ENCODE data around the gene SCFD1.

The SCFD1 gene

GRCh38 chr14:30621940-30622830, at the start of gene SCFD1:
SCFD1 (plus strand) TSS chr14:30622319; CDS start chr14:30622339, 20 bp downstream.
- no peak for TF ChIP-seq EZH2phosphoT487 (conservative IDR thresholded peaks at IDR 0.05; ENCODE audit: low read length)
- TF ChIP-seq CTCF (IDR thresholded peaks at IDR 0.05; ENCODE audit: insufficient read depth, low read length, poor library complexity, severe bottlenecking), result no peak
- Histone ChIP-seq H2AFZ (ENCODE audit: low read depth, low read length, severe bottlenecking) (peak within 1 kb of the TSS; percentile 68), H3K9ac (ENCODE audit: low read length) (peak within 1 kb of the TSS; percentile 74), H3K4me2 (ENCODE audit: low read depth, low read length, poor library complexity, severe bottlenecking) (peak within 1 kb of the TSS; percentile 98), H3F3A (ENCODE audit: insufficient read depth) (peaks cover 24% of the 10 kb centered on the region), H3K36me3 (ENCODE audit: low read length) (peaks cover 4% of the 10 kb centered on the region), H3K27ac (ENCODE audit: low read depth, low read length) (peak within 1 kb of the TSS; percentile 73), H3K4me3 (ENCODE audit: insufficient read depth, low read length, poor library complexity, severe bottlenecking) (peak within 1 kb of the TSS; percentile 76), H4K20me1 (ENCODE audit: low read depth, low read length) (peaks cover 3% of the 10 kb centered on the region; the same call in 1 of the 2 replicates), H3K27me3 (ENCODE audit: low read length) (no peaks in the 10 kb centered on the region), H3K9me3 (ENCODE audit: insufficient read depth, low read length) (no peaks in the 10 kb centered on the region), H3K79me2 (ENCODE audit: insufficient read depth, low read length) (peaks cover 49% of the 10 kb centered on the region), H3K9me2 (replicated peaks; ENCODE audit: insufficient read depth, low read length) (no peaks in the 10 kb centered on the region)

- H3K27me3 ChIP-seq (ENCODE audit: low read length), result no peaks in the 10 kb centered on the region
Observed at GRCh38 chr14:30572771-30573170, 49.3 kb upstream of the SCFD1 start.

GRCh38 chr14:30573226-30573814, 48.8 kb upstream of the SCFD1 start:
- Histone ChIP-seq H3F3A (ENCODE audit: insufficient read depth) (0 out of 2 replicates have a peak, but pooled peaks cover 5% of the 10 kb centered on the region), H3K9me3 (ENCODE audit: insufficient read depth, low read length) (no peaks in the 10 kb centered on the region), H3K9ac (ENCODE audit: low read length) (no peak overlapping the region), H3K36me3 (ENCODE audit: low read length) (0 out of 2 replicates have a peak, but pooled peaks cover 3% of the 10 kb centered on the region), H3K4me3 (ENCODE audit: insufficient read depth, low read length, poor library complexity, severe bottlenecking) (no peak overlapping the region), H4K20me1 (ENCODE audit: low read depth, low read length) (peaks cover 16% of the 10 kb centered on the region; the same call in 1 of the 2 replicates), H3K27me3 (ENCODE audit: low read length) (no peaks in the 10 kb centered on the region), H2AFZ (ENCODE audit: low read depth, low read length, severe bottlenecking) (no peak overlapping the region), H3K9me2 (replicated peaks; ENCODE audit: insufficient read depth, low read length) (no peaks in the 10 kb centered on the region), H3K4me2 (ENCODE audit: low read depth, low read length, poor library complexity, severe bottlenecking) (no peak overlapping the region), H3K27ac (ENCODE audit: low read depth, low read length) (no peak overlapping the region), H3K79me2 (ENCODE audit: insufficient read depth, low read length) (peaks cover 100% of the 10 kb centered on the region)
- TF ChIP-seq EZH2phosphoT487 (conservative IDR thresholded peaks at IDR 0.05; ENCODE audit: low read length) (no peak), CTCF (IDR thresholded peaks at IDR 0.05; ENCODE audit: insufficient read depth, low read length, poor library complexity, severe bottlenecking) (no peak)

More at GRCh38 chr14:30572771-30573170, 49.3 kb upstream of the SCFD1 start:
- Histone ChIP-seq H3K79me2 (ENCODE audit: insufficient read depth, low read length) (peaks cover 100% of the 10 kb centered on the region), H3K27ac (ENCODE audit: low read depth, low read length) (no peak overlapping the region), H3K9me2 (replicated peaks; ENCODE audit: insufficient read depth, low read length) (no peaks in the 10 kb centered on the region), H3F3A (ENCODE audit: insufficient read depth) (0 out of 2 replicates have a peak, but pooled peaks cover 5% of the 10 kb centered on the region), H3K36me3 (ENCODE audit: low read length) (0 out of 2 replicates have a peak, but pooled peaks cover 3% of the 10 kb centered on the region), H3K9me3 (ENCODE audit: insufficient read depth, low read length) (no peaks in the 10 kb centered on the region), H3K4me3 (ENCODE audit: insufficient read depth, low read length, poor library complexity, severe bottlenecking) (no peak overlapping the region), H4K20me1 (ENCODE audit: low read depth, low read length) (peaks cover 14% of the 10 kb centered on the region), H3K9ac (ENCODE audit: low read length) (no peak overlapping the region), H3K4me2 (ENCODE audit: low read depth, low read length, poor library complexity, severe bottlenecking) (no peak overlapping the region), H2AFZ (ENCODE audit: low read depth, low read length, severe bottlenecking) (no peak overlapping the region)
- TF ChIP-seq EZH2phosphoT487 (conservative IDR thresholded peaks at IDR 0.05; ENCODE audit: low read length) (no peak), CTCF (IDR thresholded peaks at IDR 0.05; ENCODE audit: insufficient read depth, low read length, poor library complexity, severe bottlenecking) (no peak)
